Keratinocyte (primary cell): ENCODE measurements around the gene TNIK. TPM values are rescaled to one million over a fixed set of nuclear protein-coding genes. Genes with fewer than 3 reads are reported as not detected.

Source experiments
- DNase-seq: peaks from one replicate; pipeline ENCODE4 v3.0.0-alpha.2; 2011; ENCODE audit warnings: low read depth, missing footprints, low spot score
- FAIRE-seq: peaks from 2 replicates; lab custom pipeline; 2011; peaks lifted over from hg19 to GRCh38; lab: Jason Lieb, UNC
- H2AFZ ChIP-seq: 2 replicates; pipeline ENCODE4 v1.6.0; 2012; ENCODE audit warnings: low read length, control low read depth, inconsistent platforms; ENCODE audit not compliant: control insufficient read depth
- H3K27ac ChIP-seq: 2 replicates; pipeline ENCODE4 v1.5.1; 2011; ENCODE audit warnings: low read length; ENCODE audit not compliant: control insufficient read depth, insufficient read depth
- H3K27me3 ChIP-seq: 3 replicates; pipeline ENCODE4 v1.6.0; 2011; ENCODE audit warnings: low read length; ENCODE audit not compliant: control insufficient read depth, insufficient read depth; ENCODE audit errors: extremely low read depth
- H3K36me3 ChIP-seq, 2 experiments: 2 replicates in 1 of 2; 3 replicates in 1 of 2; pipeline ENCODE4 v1.5.1; 2011; ENCODE audit warnings: low read length in 2 of 2, mild to moderate bottlenecking in 1 of 2; ENCODE audit not compliant: control insufficient read depth in 2 of 2, insufficient read depth in 2 of 2; ENCODE audit errors: extremely low read depth in 1 of 2
- H3K4me1 ChIP-seq: 3 replicates; pipeline ENCODE4 v1.5.1; 2011; ENCODE audit warnings: low read length; ENCODE audit not compliant: control insufficient read depth, insufficient read depth; ENCODE audit errors: extremely low read depth
- H3K4me2 ChIP-seq: 3 replicates; pipeline ENCODE4 v1.6.0; 2011; ENCODE audit warnings: low read depth, low read length; ENCODE audit not compliant: control insufficient read depth, insufficient read depth; ENCODE audit errors: extremely low read depth
- H3K4me3 ChIP-seq, 3 experiments: fragments of 200-600 bp in 1 of 3; sonication (generic) in 1 of 3; 2 replicates in 2 of 3; 3 replicates in 1 of 3; pipeline ENCODE4 v1.5.1; 2011 to 2016; ENCODE audit warnings: low read length in 3 of 3, mild to moderate bottlenecking in 3 of 3, control low read depth in 2 of 3, inconsistent platforms in 1 of 3, low read depth in 1 of 3, mixed read lengths in 1 of 3, mixed run types in 1 of 3, moderate library complexity in 1 of 3; ENCODE audit not compliant: control insufficient read depth in 2 of 3, insufficient read depth in 2 of 3; ENCODE audit errors: extremely low read depth in 1 of 3
- H3K79me2 ChIP-seq: 2 replicates; pipeline ENCODE4 v1.6.0; 2012; ENCODE audit warnings: low read length; ENCODE audit not compliant: control insufficient read depth, insufficient read depth
- H3K9ac ChIP-seq: 3 replicates; pipeline ENCODE4 v1.6.0; 2011; ENCODE audit warnings: low read length; ENCODE audit not compliant: control insufficient read depth, insufficient read depth; ENCODE audit errors: extremely low read depth
- H3K9me1 ChIP-seq: 3 replicates; pipeline ENCODE4 v1.6.0; 2011; ENCODE audit warnings: low read length; ENCODE audit not compliant: control insufficient read depth, insufficient read depth; ENCODE audit errors: extremely low read depth
- H3K9me3 ChIP-seq: 2 replicates; pipeline ENCODE4 v1.5.1; 2012; ENCODE audit warnings: low read depth, low read length; ENCODE audit not compliant: control insufficient read depth
- H4K20me1 ChIP-seq: 3 replicates; pipeline ENCODE4 v1.6.0; 2011; ENCODE audit warnings: low read length; ENCODE audit not compliant: control insufficient read depth, insufficient read depth; ENCODE audit errors: extremely low read depth
- CTCF ChIP-seq, 3 experiments: IDR thresholded peaks in 1 of 3; conservative IDR thresholded peaks in 1 of 3; optimal IDR thresholded peaks in 1 of 3; 2 replicates in 2 of 3; 3 replicates in 1 of 3; pipeline versions ENCODE3 to v1.5.1; 2011; ENCODE audit warnings: low read length in 3 of 3, mild to moderate bottlenecking in 3 of 3, moderate library complexity in 2 of 3, control low read depth in 1 of 3, inconsistent platforms in 1 of 3; ENCODE audit not compliant: insufficient read depth in 2 of 3; ENCODE audit errors: extremely low read depth in 1 of 3
- EZH2 ChIP-seq: IDR thresholded peaks from one replicate; pipeline ENCODE4 v1.6.1; 2012; ENCODE audit warnings: inconsistent platforms, mild to moderate bottlenecking, low read length, moderate library complexity
- dilution Hi-C: fragments of 300-500 bp; cut with MboI; formaldehyde crosslinking; loops from one replicate; pipeline ENCODE4 v1.7.0; 2020; ENCODE audit warnings: low sequenced_read_pairs; ENCODE audit not compliant: extremely low pct_ligation_motif_present
- polyA plus RNA-seq, 5 experiments: library from polyadenylated mRNA; depleted of rRNA in 3 of 5; stranded (reverse) in 3 of 5; stranded (forward) in 1 of 5; unstranded in 1 of 5; fragments of >200 nt; gene quantifications; 1 replicate in 1 of 5; 2 replicates in 3 of 5; 3 replicates in 1 of 5; pipeline versions ENCODE4 v1.2.1 to v1.2.3, GENCODE V29; 2011 to 2012; ENCODE audit warnings: missing spikeins in 2 of 5, low read depth in 1 of 5, low replicate concordance in 1 of 5

Gene TNIK
- polyA plus RNA-seq, 1 donor (not counting 4 experiments of a cell fraction or from before 2014, with no cell fraction given), result 4.4 TPM

GRCh38 chr3:171184372-171184771 is 275.8 kb downstream of the TNIK start:
- no peaks in the 10 kb centered on the region for H3K9me3 ChIP-seq
- H3K36me3 ChIP-seq, result no peaks in the 10 kb centered on the region
- H3K9me1 ChIP-seq, result no peaks in the 10 kb centered on the region
- FAIRE-seq (no peak), DNase-seq (no peak)
- dilution Hi-C loops, result no loop called here
- no peak overlapping the region for H3K9ac ChIP-seq
- no peaks in the 10 kb centered on the region for H4K20me1 ChIP-seq
- H3K4me1 ChIP-seq, result peaks cover 12% of the 10 kb centered on the region
- no peak overlapping the region for H2AFZ ChIP-seq
- no peaks in the 10 kb centered on the region for H3K27me3 ChIP-seq
- no peaks in the 10 kb centered on the region for H3K79me2 ChIP-seq
- no peak overlapping the region for H3K4me2 ChIP-seq
- H3K4me3 ChIP-seq, result no peak overlapping the region
- TF ChIP-seq CTCF (optimal IDR thresholded peaks at IDR 0.05 in 1 of 3, IDR thresholded peaks at IDR 0.05 in 1 of 3, conservative IDR thresholded peaks at IDR 0.05 in 1 of 3; ENCODE audit: extremely low read depth in 1 of 3, insufficient read depth in 2 of 3, low read length in 3 of 3), result no peak
- TF ChIP-seq EZH2, result no peak
- H3K27ac ChIP-seq, result no peak overlapping the region

- no peak overlapping the region for H3K4me3 ChIP-seq
- no peaks in the 10 kb centered on the region for H3K27me3 ChIP-seq
- no peaks in the 10 kb centered on the region for H3K9me3 ChIP-seq
- FAIRE-seq (no peak), DNase-seq (no peak)
- no peaks in the 10 kb centered on the region for H4K20me1 ChIP-seq
- H3K9ac ChIP-seq, result no peak overlapping the region
- H3K9me1 ChIP-seq, result no peaks in the 10 kb centered on the region
- no peak overlapping the region for H2AFZ ChIP-seq
- peaks cover 12% of the 10 kb centered on the region for H3K4me1 ChIP-seq
- no peak overlapping the region for H3K4me2 ChIP-seq
- dilution Hi-C loops, result no loop called here
- TF ChIP-seq EZH2 (no peak), CTCF (optimal IDR thresholded peaks at IDR 0.05 in 1 of 3, IDR thresholded peaks at IDR 0.05 in 1 of 3, conservative IDR thresholded peaks at IDR 0.05 in 1 of 3; ENCODE audit: extremely low read depth in 1 of 3, insufficient read depth in 2 of 3, low read length in 3 of 3) (peak in 2 of 3 experiments; percentile 25 to 48)
- H3K79me2 ChIP-seq, result no peaks in the 10 kb centered on the region
- H3K36me3 ChIP-seq, result no peaks in the 10 kb centered on the region
- no peak overlapping the region for H3K27ac ChIP-seq
Measured at GRCh38 chr3:171183042-171183441, 277.2 kb downstream of the TNIK start.
